Measurements from ENCODE around the gene EEFSEC.

Gene EEFSEC

DNA sequence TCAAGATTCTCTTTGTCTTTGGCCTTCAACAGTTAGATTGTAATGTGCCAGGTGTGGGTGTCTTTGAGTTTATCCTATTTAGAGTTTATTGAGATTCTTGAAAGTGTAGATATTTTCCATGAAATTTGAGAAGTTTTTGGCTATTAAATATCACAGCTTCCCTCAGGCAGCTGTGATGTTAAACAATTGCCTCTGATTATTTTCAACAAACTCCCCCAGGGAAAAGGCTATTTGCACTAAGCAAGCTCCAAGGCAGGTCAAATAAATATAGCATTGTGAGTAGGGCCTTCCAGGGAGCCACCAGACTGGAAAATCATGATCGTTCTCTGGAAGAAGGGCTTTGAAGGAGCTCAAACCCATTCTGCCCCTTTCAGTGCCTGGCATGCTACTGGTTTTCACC lies 107.0 kb downstream of the EEFSEC start:
- TF ChIP-seq CTCF (IDR thresholded peaks at IDR 0.05; ENCODE audit: extremely low read depth, missing control alignments): no peak
- DNase-seq (ENCODE audit: low spot score): no peak

- no peak for DNase-seq (ENCODE audit: low spot score)
- no peak for TF ChIP-seq CTCF (IDR thresholded peaks at IDR 0.05; ENCODE audit: extremely low read depth, missing control alignments)
Measured at GRCh38 chr3:128262457-128262856, 109.2 kb downstream of the EEFSEC start.

DNA sequence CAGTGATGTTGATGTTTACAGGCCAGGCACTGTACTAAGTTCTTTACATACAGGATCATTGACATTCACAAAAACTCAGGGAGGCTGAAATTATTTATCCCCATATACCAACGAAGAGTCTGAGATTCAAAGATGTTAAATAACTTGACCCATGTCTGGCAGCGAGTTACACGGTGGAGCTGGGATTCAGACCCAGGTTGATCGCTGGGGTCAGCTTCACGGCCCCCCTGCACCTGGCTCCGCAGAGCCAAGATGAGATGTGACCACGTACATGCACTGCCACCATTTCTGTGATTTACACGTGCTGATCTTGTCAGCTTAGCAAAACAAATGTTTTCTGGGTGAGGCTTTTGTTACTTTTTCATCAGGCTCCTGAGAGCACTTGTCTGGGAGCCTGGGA lies 109.8 kb downstream of the EEFSEC start:
- DNase-seq (ENCODE audit: low spot score): no peak
- TF ChIP-seq CTCF (IDR thresholded peaks at IDR 0.05; ENCODE audit: extremely low read depth, missing control alignments): no peak

DNA sequence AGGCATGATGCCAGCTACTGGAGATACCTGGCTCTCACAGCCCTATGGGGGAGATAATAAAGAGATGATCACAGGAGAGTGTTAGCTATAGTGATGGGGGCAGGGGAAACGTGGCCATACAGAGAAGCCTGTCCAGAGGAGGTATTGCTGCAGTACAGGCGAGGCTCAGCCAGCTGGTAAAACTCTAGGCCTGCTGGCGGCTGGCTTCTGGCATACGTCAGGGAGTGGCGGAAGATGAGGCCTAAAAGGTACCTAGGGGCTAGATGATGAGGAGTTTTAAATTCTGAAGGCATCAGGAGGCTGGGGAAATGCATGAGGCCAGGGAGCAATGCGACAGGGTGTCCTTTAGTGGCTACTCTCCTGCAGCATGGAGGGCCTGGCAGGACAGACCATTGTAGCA lies 110.7 kb downstream of the EEFSEC start:
- TF ChIP-seq CTCF (IDR thresholded peaks at IDR 0.05; ENCODE audit: extremely low read depth, missing control alignments): no peak
- no peak for DNase-seq (ENCODE audit: low spot score)

- TF ChIP-seq CTCF (IDR thresholded peaks at IDR 0.05; ENCODE audit: extremely low read depth, missing control alignments): no peak
Measured at GRCh38 chr3:128266453-128266852, 113.2 kb downstream of the EEFSEC start.

GRCh38 chr3:128267541-128267940 lies 114.3 kb downstream of the EEFSEC start:
- DNase-seq (ENCODE audit: low spot score): no peak
- no peak for TF ChIP-seq CTCF (IDR thresholded peaks at IDR 0.05; ENCODE audit: extremely low read depth, missing control alignments)

More at GRCh38 chr3:128266453-128266852, 113.2 kb downstream of the EEFSEC start:
- no peak for DNase-seq (ENCODE audit: low spot score)

DNA sequence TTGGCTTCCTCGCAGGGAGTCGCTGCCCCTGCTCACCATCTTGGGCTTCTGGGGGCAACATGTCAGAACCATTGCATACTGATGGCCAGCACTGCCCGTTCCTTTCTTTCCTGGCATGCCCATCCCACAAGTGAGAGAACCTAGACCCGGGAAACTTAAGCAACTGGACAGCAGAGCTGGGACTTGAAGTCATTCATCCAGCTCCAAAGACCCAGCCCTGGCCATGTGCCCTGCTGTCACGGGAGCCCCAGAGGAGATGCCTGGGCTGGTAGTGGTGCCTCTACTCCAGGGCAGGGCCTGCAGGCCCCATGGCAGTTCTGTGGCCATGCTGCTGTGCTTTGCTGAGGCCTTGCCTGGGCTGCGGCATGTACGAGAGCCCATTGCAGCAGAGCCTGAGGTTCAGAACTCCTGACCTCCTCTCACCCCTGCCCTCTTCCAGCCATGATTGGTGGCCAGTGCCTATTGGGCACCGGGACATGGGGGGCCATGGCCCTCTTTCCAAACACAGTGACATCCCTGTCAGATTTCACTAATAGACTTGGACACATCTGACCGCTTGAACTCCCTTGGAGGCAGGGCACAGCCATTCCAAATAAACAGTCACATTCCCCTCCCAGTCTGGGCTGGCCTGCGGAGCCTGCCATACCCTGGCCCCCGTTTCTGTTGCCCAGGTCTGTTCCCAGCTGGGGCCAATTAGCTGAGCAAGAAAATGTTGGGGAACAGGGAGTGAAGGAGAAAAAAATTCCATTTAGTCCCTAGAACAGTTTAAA lies 115.9 kb downstream of the EEFSEC start:
- DNase-seq (ENCODE audit: low spot score): no peak
- no peak for TF ChIP-seq CTCF (IDR thresholded peaks at IDR 0.05; ENCODE audit: extremely low read depth, missing control alignments)

Data from GM20000 (cell line).